HG02943 (cell line): ENCODE measurements around the gene FGF5.
"Not testable (repeated sequence)": the region's sequence is repeated elsewhere in the genome, so short reads cannot be mapped to it uniquely, and the experiment has no call there.

Source experiments
- ATAC-seq: cut with Tn5 transposase; IDR thresholded peaks from one replicate; pipeline ENCODE4 v1.9.1; 2021; ENCODE audit warnings: mild to moderate bottlenecking, low read depth, moderate library complexity; ENCODE audit not compliant: unreplicated experiment

Gene FGF5

DNA sequence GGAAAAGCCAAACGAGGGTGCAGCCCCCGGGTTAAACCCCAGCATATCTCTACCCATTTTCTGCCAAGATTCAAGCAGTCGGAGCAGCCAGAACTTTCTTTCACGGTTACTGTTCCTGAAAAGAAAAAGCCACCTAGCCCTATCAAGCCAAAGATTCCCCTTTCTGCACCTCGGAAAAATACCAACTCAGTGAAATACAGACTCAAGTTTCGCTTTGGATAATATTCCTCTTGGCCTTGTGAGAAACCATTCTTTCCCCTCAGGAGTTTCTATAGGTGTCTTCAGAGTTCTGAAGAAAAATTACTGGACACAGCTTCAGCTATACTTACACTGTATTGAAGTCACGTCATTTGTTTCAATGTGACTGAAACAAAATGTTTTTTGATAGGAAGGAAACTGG, 20.0 kb downstream of the FGF5 start:
- no peak for ATAC-seq

DNA sequence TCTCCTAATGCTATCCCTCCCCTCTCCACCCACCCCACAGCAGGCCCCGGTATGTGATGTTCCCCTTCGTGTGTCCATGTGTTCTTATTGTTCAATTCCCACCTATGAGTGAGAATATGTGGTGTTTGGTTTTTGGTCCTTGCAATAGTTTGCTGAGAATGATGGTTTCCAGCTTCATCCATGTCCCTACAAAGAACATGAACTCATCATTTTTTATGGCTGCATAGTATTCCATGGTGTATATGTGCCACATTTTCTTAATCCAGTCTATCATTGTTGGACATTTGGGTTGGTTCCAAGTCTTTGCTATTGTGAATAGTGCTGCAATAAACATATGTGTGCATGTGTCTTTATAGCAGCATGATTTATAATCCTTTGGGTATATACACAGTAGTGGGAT, 24.2 kb downstream of the FGF5 start:
- not testable (repeated sequence) for ATAC-seq

DNA sequence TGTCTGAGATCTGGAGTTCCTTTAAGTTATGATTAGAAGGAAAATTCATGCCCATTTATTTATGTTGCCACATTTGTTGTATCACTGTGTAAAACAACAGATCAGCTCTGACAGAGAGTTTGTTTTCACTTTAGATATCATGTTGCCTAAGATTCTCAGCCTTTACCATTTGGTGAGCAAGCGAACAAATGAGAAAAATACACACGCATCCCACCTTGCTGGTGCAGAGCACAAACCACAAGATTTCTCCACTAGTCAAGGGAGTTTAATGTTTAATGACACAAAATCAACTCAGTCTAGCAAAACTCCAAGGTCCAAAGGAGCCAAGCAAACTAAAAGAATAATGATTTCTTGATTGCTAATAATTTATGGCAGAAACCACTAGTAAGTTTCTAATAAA, 27.7 kb downstream of the FGF5 start:
- no peak for ATAC-seq

DNA sequence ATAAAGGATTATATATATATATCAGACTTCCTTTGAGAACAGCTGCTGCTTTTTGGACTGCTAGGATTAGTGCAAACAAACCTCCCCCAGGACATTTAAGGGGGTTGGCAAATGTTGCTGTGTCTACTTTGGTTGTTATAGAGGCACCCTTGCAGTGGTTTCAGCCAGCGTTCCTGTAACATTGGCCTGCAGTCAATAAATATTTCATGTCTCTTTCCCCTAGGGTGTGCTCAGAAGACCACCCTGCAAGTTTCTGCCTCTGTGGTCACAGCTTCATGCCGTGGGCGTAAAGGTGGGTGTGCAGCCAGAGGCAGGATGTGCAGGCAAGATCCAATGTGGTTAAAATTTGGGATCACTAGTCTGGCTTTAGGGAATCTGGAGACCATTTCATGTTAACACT, 28.9 kb downstream of the FGF5 start:
- no peak for ATAC-seq

DNA sequence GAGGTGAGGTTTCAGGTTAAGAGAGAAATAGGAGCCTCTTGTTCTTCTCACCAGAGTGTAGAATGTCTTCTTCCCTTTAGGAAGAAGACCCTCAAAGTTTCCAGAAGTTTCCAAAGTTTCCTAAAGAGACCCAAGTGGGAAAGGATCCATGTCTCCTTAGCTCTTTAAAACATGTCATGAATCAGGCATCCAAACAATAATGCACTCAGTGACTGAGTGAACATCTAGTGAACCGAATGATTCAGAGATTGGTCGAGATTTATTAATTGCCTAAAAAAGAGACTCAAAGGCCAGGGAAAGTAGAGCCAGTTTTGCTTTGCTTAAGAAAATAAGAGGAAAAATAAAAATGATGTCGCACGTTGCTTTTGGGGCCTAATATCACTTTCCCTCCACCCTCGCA, 29.4 kb downstream of the FGF5 start:
- no peak for ATAC-seq

DNA sequence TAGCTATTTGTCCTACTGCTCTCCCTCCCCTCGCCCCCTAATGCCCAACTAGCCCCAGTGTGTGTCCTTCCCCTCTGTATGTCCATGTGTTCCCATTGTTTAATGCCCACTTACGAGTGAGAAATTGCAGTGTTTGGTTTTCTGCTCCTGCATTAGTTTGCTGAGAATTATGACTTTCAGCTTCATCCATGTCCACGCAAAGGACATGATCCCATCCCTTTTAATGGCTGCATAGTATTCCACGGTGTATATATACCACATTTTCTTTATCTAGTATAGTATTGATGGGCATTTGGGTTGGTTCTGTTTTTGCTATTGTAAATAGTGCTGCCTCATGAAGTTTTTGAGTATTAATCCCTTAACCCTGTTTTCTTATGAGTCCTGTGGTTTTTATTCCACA, 35.4 kb downstream of the FGF5 start:
- no peak for ATAC-seq

DNA sequence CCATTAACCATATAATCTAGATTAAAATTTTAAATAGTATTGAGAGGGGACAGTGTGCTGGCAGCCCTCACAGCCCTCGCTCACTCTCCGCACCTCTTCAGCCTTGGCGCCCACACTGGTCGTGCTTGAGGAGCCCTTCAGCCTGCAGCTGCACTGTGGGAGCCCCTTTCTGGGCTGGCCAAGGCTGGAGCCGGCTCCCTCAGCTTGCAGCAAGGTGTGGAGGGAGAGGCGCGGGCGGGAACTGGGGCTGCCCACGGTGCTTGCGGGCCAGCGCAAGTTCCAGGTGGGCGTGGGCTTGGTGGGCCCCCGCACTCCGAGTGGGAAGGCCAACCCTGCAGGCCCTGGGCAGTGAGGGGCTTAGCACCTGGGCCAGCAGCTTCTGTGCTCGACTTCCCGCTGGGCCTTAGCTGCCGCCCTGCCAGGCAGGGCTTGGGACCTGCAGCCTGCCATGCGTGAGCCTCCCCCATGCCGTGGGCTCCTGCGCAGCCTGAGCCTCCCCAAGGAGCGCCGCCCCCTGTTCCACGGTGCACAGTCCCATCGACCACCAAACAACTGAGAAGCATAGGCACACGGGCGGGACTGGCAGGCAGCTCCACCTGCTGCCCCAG, 36.3 kb downstream of the FGF5 start:
- no peak for ATAC-seq

DNA sequence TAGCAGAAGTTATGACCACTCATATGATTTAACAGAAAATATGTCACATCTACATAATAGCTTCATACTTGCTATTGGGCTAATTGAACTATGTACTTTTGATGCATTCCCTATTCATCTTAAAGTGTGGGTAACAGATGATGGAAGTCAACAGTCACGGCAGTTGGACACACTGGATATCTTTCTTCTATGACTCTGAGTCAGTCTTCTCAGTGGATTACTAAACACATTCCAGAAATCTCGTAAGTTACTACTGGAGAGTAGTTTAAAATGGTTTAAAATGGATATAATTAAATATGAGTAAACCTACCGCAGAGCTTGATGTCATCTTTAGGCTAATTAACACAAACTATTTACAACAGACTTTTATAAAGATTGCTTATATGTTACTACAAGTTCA, 39.0 kb downstream of the FGF5 start:
- ATAC-seq, result no peak

DNA sequence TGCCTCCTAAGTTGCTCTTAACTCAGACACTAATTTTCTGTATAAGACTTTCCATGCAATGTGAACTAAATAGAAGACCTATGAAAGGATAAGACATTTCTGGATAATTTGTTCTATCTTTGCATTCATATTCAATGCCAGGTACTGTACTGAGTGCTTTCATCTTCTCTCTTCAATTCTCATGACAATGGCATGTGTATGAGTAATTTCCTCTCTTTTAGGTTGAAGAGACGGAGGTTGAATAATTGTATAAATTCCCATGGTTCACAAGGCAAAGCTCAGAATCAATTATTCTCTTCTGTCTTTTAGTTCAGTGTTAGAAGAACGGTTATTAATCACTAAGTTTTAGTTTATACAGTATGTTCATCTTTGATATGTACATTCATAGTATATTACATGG, 39.8 kb downstream of the FGF5 start:
- no peak for ATAC-seq

DNA sequence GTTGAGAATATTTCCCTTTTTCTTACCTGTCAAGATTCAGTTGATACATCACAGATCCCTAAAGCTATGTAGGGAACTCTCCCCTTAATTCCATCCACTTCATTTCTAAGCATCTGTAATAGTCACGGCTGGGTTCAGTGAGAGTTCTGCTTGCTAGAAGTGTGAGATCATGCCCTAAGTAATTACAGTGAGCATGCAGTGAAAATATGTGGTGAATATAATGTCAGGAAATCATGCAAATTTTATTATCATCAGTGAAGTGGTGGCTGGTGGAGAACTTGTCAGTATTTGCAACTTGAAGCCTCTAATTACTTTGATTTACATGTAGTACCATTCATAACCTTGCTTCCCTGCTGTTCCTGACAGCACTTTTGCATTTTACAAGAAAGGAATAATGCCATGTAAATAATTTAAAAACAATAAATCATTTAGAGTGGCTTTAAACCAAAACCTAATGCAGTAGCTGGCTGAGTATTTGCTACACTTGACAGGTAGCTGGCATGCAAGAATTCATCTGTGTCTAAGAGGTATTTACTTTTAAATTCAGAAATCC, 40.8 kb downstream of the FGF5 start:
- no peak for ATAC-seq

DNA sequence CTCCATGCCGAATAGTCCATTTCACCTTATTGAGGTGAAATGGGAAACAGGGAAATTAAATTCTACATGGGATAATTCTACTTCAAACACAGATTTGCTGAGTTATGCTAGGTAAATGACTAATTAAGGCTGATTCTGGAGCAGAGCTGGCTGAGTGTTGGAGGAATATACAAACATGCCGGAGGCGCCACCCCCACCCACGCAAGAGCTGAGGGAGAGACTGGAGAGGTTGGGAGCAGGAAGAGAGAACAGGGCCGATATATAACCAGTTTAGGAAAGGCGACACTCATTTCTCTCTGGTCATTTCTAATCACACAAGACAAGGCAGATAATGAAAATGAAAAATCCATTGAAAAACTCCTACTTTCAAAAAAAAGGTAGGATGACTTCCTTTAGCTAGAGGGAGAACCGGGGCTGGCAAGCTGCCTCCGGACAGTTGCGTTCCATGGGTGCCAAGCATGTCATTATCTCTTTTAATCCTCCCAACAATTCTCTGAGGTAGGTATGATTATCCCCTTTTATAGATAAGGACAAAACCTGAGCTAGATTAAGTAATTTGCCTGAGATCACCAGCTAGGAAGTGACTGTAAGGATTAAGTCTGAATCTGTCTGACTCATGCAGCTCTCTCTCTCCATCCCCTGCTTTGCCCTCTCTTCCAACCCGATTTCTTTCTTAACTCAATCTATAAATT, 41.5 kb downstream of the FGF5 start:
- ATAC-seq, result no peak

DNA sequence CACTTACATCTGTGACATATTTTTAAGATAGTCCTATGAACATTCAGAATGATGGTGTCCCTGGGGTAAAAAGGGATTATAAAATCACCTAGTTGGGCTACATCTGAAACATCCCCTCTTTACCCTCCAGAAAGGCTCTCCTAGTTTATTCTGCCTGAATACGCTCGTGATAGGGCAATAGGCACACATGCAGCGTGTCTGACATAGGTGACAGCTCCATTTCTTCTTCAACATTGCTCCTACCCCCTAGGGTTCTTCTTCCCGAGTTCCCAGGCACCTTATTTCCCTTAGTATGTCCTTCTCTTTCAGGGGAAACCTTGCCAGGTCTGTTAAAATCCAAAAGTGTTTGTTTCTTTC, 42.0 kb downstream of the FGF5 start:
- ATAC-seq, result no peak

DNA sequence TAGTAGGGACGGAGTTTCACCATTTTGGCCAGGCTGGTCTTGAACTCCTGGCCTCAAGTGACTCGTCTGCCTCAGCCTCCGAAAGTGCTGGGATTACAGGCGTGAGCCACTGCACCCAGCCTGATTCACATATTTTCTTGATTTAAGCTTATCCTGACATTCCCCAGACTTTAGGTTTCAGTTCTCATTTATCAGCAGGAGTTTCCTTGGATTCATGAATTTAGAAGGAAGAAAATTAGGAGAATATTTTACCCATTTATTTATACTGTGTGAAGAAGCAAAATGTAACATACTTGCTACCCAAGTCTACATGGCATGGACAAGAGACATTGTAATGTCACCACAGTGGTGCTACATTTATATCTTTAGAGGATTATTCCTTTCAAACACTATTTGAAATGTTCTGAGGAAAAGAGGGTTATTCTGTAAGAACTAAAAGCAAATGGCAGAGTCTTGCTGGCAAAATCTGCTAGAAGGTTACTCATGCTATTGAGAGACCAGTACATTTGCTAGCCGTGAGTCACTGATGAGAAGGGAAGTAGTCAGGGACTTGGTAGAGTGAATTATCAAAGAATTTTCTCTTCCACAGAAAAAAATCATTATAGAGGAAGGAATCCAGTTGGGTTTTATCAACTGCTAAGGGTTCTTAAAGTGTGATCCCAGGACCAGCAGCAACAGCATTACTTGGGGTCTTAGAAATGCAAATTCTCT, 43.0 kb downstream of the FGF5 start:
- ATAC-seq, result no peak

DNA sequence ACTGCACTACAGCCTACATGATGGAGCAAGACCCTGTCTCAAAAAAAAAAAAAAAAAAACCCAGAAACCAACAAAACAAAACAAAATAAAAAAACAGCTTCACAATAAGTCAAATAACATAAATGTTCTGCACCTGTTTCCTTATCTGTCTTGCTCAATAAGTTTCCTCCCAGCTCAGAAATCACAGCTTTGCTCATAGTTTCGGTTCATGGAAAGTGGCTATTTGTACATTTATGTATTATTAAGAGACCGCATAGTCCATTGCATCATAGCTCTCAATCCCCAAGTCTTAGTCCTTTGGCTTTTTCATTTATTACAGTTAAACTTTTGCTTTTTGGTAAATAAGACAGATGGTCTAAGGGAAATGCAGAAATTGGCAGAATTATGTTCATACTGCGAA, 44.7 kb downstream of the FGF5 start:
- ATAC-seq, result no peak

DNA sequence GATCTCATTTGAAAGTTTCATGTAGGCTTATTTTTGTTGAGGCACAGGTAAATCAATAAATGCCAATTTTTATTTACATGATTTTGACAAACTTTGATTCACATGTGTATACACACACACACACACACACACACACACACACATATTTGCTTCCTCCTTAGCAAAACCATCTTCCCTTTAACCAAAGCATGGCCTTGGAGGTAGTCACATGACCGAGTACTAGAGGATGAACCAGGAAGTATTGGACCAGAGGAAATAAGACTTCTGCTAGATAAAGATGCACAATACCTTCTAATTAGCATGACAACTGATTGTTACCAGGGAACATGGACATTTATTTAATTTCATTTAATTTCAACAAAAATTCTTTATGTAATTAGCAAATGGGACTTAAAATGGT, 45.7 kb downstream of the FGF5 start:
- ATAC-seq, result no peak

DNA sequence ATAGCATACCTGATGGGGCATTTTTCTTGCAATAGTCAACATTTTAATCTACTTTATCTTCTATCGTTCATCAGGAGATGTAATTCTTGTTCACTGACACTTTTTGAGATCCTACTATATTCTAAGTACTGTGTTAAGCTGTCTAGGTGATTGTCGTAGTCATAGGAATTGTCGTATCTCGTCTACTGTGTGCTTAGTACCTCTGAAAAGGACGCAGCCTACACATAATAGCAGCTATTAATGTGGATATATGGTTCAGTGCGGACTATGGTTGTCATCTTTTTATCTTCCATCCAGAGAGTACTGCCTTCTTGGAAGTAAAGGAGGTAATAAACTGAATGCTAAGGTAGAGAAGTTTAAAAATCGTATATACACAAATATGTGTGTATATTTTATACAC, 47.2 kb downstream of the FGF5 start:
- ATAC-seq, result no peak

DNA sequence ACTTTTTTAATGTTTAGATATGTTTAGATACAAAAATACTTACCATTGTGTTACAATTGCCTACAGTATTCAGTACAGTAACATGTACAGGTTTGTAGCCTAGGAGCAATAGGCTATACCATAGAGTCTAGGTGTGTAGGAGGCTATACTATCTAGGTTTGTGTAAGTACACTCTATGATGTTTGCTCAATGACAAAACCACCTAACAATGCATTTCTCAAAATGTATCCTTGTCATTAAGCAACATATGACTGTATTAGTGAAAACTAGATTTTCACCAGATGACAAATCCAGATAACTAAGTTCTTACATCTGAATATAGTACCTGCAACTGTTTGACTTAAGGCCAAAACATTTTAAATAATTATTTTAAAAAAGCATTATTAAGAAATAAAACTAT, 49.4 kb downstream of the FGF5 start:
- not testable (repeated sequence) for ATAC-seq

DNA sequence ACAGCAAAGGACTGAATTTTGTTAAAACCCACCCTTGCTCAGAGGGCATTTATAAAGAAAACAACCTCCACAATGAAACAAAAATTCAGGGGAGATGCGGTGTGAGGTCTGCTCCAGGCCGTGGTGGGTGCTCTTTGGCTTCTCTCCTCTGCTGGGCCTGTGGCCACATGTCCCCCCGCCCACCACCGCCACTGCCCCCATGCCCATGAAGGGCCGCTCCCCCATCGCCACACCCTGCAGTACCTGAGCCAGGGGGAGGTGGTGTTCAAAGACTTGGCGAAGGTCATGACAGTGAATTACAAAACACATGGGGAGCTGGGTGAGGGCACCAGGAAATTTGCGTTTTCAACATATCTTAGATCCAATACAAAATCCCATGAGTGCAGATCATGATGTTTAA, 54.9 kb downstream of the FGF5 start:
- no peak for ATAC-seq

DNA sequence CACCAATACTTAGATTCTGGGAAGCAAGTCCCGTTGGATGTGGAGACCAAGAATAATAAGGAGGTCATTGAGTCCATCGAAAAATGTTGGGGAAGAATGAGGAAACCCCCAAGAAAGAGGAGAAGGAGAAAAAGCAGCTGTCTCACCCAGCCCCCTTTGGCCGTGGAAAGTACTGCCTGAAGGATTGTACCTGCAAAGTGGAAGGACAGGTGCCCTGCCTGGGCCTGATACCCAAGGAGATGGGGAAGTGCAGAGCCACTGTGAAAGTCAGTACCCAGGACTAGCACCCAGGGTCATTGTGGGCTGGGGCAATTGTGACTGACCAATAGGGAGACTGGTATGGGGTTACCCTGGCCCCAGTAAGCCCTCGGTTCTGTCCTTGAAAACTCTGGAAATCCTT, 55.3 kb downstream of the FGF5 start:
- ATAC-seq, result no peak

DNA sequence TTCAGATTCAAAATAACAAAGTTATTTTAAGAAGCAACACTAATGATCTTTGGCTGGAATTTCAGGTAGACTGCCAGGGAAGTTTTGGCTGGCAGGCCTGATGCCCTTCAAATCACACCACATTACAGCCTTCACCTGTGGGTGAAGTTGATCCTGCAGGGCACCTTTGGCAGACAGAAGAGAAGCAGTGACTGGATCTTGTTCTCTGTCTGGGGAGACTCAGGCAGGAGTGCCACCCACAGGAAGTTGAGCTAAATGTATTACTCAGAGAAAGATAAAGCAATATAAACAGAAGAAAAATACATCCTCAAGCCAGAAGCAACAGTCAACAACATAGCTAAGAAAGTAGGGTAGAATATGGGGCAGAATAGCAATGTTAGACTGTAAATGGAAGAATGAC, 56.3 kb downstream of the FGF5 start:
- no peak for ATAC-seq

DNA sequence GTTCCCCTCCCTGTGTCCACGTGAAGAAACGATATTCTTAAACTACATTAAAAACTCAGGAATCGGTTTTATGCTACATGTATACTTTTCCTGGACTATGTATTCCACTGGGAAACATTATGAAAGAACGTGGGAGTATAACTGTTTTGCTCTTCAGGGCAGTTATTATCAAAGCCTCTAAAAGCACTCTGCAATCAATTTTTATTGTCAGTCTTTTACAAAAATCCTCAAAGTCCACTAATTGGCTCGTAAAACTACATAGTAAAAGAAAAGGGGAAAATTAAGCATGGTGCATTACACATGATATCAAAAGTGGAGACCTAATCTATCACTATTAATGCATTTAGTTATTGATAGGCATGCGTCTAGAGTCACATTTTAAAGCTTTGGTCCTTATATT, 57.7 kb downstream of the FGF5 start:
- no peak for ATAC-seq

DNA sequence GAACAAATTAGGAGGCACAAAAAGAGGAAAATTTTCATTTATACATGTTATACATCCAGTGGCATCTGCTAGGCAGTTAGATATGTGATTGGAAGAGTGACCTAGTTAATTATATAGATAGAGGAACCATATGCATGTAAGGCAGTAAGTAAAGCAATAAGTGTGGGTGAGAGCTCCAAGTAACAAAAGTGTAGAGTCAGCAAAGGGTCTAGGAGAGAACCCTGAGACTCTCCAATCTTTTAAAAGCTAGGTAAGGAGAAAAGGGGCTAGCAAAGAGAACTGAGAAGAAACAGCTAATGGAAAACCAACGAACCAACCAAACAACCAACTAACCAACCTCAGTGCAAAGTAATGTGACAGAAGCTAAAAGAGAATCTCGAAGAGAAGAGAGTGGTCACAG, 65.2 kb downstream of the FGF5 start:
- ATAC-seq, result no peak
